ENCODE results near the gene CDH22.

Gene CDH22

GRCh38 chr20:46235077-46235476, 73.2 kb downstream of the CDH22 start:
- TF ChIP-seq, protein P1, sequence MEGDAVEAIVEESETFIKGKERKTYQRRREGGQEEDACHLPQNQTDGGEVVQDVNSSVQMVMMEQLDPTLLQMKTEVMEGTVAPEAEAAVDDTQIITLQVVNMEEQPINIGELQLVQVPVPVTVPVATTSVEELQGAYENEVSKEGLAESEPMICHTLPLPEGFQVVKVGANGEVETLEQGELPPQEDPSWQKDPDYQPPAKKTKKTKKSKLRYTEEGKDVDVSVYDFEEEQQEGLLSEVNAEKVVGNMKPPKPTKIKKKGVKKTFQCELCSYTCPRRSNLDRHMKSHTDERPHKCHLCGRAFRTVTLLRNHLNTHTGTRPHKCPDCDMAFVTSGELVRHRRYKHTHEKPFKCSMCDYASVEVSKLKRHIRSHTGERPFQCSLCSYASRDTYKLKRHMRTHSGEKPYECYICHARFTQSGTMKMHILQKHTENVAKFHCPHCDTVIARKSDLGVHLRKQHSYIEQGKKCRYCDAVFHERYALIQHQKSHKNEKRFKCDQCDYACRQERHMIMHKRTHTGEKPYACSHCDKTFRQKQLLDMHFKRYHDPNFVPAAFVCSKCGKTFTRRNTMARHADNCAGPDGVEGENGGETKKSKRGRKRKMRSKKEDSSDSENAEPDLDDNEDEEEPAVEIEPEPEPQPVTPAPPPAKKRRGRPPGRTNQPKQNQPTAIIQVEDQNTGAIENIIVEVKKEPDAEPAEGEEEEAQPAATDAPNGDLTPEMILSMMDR (conservative IDR thresholded peaks at IDR 0.05): no peak
- no peak overlapping the region for H3K27ac ChIP-seq

DNA sequence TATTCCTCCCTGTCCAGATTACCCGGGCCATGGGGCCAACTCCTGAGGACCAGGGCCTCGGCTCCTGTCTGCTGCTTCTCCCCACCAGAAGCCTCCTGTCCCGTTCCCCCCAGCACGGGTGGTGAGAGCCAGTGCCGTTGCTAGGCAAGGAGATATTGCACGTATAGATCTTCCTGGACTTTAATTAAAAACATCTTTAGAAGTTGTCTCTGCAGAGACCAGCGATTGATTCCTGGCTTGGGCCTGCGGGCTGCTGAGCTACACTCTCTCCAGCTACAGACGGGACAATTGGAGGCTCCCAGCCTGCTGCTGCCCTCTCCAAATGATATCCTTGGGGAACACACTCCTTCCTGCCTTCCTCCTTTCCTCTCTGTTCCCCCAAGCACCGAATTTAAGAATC, 74.6 kb downstream of the CDH22 start:
- no peak overlapping the region for H3K27ac ChIP-seq
- TF ChIP-seq, protein P1 (conservative IDR thresholded peaks at IDR 0.05): no peak

- H3K27ac ChIP-seq: no peak overlapping the region
- TF ChIP-seq, protein P1 (conservative IDR thresholded peaks at IDR 0.05): no peak
Observed at GRCh38 chr20:46232539-46232938, 75.8 kb downstream of the CDH22 start.

GRCh38 chr20:46230801-46231282, 77.5 kb downstream of the CDH22 start:
- H3K27ac ChIP-seq: no peak overlapping the region
- TF ChIP-seq, protein P1 (conservative IDR thresholded peaks at IDR 0.05): no peak

- TF ChIP-seq, protein P1 (conservative IDR thresholded peaks at IDR 0.05): no peak
- no peak overlapping the region for H3K27ac ChIP-seq
Observed at GRCh38 chr20:46230106-46230491, 78.2 kb downstream of the CDH22 start.

DNA sequence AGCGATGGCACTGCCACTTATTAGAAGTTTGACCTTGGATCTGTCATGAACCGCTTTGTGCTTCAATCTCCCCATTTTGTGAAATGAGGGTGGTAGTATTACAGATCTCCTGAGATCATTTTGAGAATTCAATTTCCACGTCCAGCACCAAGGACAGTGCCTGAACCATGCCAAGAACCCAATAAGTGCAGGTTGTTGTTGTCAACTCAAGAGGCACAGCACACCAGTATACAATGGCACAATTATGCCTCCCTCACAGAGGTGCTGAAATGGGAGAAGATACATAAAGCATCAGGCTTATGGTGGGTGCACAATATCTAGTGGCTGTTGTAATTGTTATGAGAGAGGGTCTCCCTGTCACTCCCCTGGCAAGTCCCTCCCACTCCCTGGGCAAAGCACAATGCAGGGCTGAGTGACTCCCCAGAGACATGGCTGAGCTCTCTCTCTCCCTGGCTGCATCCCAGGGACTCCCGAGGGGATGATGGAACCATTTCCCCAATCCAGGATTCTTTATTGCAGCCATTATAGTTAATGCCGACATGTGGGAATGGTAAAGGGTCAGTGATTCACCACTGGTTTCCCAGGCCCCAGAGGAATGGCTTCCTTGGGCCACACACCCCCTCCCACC, 78.7 kb downstream of the CDH22 start:
- TF ChIP-seq, protein P1 (conservative IDR thresholded peaks at IDR 0.05): no peak
- no peak overlapping the region for H3K27ac ChIP-seq

DNA sequence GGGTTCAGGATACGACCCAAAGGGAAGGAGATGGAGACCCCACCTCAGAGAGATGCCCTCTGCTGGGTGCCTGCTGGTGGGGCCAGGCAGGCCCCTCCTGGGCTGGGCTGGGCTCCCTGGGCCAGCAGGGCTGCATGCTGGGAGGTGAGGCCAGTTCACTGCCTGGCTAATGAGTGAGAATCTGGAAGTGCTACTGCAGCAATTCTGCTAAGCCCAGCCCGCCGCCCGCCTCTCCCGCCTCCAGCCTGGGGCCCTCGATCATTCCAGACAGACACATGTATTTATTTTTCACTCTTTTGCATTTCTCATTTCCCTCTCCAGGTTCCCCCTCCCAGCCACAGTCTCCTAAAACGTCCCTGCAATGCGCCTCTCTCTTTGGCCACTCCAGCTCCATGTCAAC, 79.6 kb downstream of the CDH22 start:
- TF ChIP-seq, protein P1 (conservative IDR thresholded peaks at IDR 0.05): no peak
- H3K27ac ChIP-seq: no peak overlapping the region

Measured in VCaP (cell line).